ENCODE results near the gene EGF.
"Not testable (repeated sequence)": the region's sequence is repeated elsewhere in the genome, so short reads cannot be mapped to it uniquely, and the experiment has no call there.

EGF gene

DNA sequence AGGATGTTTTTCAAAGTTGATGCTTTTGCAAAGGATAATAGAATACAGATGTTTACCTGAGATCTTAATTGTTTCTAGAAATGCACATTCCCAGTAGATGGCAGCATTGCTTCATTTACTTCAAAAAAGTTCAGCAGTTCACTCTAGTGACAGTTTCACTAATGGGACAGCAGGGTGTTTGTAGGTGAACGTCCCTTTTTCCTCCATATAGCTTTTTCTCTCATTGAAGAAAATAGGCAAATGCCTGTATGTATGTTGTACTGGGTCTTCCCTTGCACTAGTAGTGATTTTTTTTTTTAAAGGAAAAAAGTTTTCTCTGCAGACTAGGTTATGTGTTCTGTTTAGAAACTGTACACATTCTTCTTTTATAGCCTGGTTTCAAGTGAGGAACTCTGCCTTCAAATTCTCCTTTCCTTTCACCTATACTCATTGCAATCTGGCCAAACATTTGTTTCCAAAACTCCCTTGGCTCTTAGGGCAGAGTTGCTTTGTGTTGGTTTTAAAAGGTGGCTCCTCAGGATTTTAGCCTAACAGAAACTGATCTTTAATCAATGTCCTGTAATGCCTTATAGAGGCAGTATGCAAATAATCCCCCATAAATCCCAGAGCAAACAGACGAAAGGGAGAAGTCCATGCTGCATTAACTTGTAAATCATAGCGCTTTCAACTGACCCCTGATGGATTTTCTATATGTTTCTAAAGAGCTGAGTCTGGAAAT lies 86.3 kb downstream of the EGF start:
- DNase-seq = peak; percentile 40

DNA sequence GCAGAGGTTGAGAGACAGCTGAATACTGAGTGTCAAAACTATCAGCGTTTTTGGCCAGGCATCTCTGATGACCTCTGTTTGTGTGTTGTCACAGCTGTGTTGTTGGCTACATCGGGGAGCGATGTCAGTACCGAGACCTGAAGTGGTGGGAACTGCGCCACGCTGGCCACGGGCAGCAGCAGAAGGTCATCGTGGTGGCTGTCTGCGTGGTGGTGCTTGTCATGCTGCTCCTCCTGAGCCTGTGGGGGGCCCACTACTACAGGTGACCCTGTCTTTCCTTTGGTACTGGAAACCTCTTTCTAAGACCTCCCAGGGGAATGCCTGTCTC lies 86.9 kb downstream of the EGF start:
- DNase-seq = no peak

DNA sequence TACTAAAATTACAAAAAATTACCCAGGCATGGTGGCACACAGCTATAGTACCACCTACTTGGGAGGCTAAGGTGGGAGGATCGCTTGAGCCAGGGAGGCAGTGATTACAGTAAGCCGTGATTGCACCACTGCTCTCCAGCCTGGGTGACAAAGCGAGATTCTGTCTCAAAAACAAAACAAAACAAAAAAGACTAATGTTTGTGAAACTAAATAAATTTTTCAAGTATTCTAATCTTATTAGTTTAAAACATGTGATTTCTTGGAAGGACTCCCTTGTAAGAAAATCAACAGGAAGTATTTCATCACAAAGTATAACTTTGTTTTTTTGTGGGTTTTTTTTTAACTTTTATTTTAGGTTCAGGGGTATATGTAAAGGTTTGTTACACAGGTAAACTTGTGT lies 89.6 kb downstream of the EGF start:
- no peak for DNase-seq

DNA sequence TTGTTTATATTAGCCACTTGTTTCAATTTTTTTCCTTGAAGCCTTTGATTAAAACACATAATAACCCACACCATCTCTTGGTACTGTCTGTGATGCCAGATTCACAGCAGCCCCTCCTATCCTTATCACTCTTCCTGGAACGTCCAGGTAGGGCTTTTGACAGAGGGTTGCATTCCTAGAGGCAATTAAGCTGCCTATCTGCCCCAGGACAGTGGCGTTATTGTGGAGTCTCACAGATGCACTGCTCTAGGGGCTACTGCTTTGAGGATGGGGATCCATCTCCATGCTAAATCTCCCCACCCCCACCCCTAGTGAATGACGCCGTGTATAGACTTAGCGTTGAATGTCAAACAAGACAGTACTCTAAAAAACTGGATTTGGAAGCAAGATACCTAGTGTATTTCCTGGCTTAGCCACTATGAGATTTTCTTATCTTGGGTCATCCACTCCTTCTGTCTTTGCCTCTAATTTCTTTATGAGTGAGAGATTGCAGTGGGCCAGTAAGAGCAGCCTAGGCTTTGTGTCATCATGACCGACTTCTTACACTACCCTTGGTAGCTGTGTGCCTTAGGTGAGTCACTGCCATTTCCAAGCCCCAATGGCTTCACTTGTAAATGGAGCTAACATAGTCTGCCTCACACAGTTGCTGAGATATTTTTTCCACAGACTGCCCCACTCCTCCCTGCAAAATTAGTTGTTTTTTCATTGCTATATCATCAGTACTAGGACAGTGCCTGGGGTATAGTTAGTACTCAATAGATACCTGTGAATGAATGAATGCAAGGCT lies 90.9 kb downstream of the EGF start:
- DNase-seq = no peak

DNA sequence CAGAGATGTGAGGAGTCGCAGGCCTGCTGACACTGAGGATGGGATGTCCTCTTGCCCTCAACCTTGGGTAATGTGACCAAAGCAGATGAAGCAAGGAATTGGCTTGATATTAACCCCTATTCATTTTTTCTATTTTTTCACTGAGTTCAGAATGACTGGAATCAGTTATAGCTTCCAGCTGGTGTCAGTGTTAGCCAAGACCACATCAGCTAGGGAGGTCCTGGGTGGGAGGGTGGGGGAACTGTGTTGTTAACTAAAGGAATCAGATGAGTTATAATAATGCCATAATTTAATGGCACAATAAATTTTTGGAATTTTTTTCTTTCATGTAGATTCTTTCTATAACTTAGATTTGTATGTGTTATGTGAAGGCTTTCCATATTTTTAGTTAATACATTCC lies 91.9 kb downstream of the EGF start:
- no peak for DNase-seq

DNA sequence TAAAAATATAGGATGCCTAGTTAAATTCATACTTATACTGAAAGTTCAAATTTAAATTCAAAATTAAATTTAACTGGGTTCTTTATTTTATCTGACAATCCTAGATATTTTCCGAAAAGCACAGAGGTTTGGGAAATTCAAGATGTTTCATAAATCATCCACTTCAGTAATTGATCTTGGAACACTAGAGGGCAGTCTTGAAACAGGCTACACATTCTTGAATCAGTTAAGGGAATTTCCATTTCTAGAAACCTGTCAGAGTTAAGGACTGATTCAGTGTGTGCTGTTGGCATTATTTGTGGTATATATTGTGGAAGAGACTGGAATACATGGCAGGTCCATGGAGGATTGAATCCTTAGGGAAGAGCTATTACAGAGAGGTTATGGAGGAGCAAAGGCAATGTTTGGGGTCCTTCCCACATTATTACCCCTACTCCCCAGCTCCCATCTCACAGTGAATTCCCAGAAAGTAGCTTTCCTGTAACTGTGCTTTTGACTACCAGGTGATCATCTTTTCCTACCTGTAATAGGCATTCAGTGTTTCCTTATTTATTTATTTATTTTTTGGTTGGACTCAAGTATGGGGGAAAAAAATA lies 92.9 kb downstream of the EGF start:
- peak; percentile 39 for DNase-seq

DNA sequence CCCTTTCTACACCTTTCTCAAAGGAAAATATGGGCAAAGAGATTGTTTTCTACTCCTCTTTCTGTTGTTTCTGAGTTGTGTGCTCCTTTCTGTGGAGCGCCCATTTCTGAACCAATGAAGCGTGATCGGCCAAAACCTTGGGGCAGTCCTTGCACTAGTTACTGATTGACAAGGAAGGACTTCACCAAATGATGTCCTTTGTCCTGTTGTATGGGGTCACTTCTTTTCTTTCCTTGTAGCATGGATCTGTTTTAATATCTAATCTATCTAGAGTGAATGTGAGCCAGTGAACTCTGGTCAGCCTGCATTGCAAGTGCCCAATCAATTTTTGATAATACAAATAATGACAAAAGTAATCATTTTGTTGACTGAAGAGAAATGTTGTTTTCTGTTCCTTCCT lies 94.5 kb downstream of the EGF start:
- no peak for DNase-seq

DNA sequence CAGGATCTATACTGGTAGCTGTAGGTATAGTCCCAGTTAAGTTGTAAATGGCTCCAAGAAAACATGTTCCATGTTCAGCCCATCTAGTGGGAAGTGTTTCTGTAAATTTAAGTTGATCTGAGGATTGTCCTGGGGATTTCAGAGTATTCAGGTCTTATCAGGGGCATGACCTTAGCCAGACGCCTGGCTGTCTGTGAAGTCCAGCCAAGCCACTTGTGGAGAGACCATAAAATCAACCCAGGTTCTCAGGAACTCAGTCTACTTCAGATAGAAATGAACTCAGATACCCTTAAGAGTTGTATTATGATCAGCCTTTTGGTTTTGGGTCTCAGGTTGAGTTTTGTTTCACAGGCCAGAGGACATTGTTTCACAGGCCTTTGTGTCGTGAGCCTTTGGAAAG lies 95.9 kb downstream of the EGF start:
- no peak for DNase-seq

DNA sequence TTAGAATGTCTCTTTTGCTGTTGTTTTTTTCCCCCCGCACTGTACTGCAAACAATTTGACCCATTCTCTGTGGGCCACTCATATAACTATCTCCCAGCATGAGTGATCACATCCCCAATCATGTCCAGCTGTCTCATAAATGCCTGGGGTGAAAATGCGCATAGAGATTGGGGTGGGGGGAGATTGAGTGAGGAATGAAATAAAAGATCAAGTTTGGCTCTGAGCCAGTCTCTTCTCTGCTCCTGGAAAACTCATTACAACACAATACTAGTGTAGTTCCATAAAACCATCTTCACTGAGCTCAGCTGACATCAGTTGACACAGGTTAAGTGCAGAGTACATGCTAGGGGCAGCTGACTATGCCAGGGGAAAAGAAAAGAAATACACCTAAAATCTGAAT lies 96.9 kb downstream of the EGF start:
- DNase-seq = peak; percentile 67

DNA sequence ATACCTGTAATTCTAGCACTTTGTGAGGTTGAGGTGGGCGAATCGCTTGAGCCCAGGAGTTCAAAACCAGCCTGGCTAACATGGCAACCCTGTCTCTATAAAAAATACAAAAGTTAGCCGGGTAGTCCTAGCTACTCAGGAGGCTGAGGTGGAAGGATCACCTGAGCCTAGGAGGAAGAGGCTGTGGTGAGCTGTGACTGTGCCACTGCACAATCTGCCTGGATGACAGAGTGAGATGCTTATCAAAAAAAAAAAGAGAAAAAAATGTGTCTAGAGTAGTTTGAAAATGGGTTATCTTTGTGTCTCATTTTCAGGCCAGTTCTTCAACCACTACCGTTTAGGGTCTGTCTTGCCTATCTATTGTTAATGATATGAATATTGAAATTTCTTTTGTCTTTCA lies 98.1 kb downstream of the EGF start:
- no peak for DNase-seq

DNA sequence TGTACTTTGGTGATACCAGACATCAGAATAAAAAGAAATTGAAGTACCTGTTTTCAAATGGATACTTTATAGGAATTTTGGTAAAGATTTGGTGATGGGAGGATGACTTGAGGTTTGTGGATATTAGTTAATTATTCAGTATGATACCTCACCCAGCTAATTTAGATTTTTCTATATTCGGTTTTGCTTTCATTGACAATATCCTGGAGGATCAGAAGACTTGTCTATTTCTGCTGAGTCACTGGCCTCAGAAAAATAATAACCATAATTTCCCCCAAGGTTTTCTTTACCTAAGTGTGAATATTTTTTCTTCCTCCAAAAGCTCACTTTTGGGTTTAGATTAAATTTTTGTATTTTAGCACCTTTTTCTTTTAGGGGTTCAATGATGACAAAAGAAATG lies 100.2 kb downstream of the EGF start:
- DNase-seq = no peak

DNA sequence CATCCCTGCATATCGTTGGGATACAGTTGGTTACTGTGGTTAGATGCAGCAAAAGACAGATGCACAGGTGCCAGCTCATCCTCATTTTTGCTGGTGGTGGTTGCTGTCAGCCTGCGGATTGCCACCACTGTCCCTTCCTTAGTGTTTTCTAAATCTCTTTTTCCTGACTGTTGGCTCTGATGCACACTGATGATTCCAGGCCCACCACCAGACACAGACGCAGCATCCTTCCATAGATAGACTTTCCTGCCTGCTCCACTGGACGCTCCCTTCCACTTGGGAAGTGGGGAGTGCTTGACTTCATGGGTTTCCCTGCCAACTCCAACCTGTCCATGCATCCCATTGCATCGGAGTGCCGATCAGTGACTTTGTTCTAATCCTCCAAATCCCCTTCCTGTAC lies 101.5 kb downstream of the EGF start:
- DNase-seq = no peak

DNA sequence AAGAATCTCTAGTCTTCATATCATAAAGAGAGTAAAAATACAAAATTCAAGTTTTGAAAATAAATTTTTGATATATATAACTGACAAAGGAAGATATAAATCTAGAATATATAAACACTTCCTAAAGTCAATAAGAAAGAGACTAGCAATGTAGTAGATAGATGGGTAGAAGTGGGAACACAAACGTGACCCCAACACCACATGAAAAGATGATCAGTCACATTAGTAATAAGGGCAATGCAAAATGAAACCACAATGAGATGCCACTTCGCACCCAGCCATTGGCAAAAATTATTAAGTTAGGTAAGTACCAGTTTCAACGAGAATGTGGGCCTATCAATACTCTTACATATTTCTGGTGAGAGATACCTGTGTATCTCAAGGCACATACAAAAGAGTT lies 106.5 kb downstream of the EGF start:
- DNase-seq = no peak

DNA sequence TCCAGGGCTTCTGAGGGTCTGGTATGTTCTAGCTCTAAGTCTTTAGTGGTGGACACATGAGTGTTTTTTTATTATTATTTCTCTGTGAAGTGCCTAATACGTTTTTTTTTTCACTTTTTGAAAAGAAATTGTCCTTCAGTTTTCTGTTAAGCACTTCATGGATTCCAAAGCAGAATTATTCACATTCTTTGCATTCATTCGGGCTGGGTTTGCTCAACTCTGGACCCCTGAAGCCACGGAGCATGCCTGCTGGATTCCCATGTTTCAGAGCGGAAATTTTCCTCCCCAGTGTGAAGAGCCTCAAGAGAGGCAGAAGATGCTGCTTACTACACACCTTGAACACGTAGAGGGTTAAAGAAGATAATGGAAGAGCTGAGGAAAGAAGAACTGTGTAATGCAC lies 107.5 kb downstream of the EGF start:
- no peak for DNase-seq

DNA sequence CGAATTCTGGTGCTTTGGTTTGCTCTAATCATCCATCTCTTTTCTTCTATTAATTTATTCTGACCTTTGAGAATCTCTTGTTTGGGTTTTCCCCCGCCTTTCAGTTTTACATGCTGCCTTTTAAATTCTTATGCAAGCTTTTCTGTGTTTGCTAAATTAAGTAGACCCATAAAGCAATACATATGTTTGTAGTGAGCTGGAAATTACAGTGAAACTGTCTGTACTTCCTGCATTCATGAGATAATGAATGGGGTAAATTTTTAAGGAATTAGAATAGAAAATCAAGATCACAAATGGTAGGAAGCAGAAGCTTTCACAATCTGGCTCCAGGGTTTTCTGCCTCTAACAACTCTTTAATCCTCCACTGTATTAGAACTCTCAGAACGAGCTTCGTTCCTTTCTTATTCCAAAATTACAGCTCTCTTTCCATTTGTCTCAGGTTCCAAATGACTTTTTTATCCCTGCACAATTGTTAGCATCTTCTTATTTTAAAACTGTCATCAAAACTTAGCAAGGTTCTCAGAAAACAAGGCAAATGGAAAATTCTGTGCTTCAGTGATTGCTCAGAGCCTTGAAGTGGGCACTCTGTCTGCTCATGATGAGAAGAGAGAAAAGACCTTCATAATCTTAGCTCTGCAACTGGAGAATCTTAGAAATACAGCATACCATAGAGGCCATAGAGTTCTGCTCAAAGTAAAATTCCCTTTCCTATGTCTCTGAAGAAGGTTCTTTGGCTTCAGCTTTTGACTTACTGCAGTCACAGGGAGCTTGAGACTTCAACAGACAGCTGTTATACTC lies 108.2 kb downstream of the EGF start:
- no peak for DNase-seq

DNA sequence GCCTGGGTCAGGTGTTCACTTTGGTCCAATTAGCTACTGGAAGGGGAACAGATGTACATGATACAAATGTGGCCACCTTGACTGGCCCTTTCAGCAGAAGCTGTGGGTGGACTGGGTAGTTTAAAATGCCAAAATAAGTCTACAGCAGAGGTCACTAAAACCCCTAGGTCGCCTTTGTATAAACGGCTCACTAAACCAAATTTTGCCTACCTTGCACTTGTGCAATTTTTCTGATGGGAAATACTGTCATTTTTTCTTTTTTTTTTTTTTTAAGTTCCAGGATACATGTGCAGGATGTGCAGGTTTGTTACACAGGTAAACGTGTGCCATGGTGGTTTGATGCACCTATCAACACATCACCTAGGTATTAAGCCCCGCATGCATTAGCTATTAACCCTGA lies 109.8 kb downstream of the EGF start:
- no peak for DNase-seq

DNA sequence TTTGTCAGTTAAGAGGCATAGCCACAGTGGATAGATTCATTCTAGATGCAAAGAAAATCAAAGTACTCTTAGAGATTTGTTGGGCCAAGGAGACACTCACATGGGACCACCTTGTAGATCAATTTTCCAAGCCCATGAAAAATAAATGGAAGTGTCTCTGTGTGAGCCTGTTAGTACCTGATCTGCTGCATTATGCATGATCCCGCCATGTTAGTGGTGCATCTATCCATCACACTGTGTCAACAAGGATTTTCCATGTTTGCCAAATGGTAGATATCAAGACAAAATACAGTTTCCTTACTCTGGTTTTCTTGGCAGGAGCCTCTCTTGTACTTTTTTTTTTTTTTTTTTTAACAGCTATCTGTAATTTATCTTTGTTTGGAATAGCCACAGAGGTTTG lies 112.4 kb downstream of the EGF start:
- no peak for DNase-seq

DNA sequence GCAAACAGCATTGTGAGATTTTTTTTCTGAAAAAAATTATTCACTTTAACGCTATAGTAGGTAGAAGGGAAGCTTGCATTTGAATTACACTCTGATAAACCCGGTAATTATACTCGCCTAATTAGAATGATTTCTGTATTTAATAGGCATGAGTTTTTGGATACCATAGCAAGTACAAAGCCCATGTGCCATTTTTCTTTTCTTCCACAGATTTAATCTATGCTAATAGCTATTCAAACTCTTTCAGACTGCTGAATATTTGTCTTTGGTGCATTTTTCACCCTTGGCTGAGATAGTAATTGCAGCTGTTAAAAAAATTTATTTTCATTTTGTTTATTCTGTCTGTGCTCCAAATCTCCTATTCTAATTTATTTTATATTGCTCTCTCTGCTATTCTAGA lies 113.0 kb downstream of the EGF start:
- DNase-seq = no peak

DNA sequence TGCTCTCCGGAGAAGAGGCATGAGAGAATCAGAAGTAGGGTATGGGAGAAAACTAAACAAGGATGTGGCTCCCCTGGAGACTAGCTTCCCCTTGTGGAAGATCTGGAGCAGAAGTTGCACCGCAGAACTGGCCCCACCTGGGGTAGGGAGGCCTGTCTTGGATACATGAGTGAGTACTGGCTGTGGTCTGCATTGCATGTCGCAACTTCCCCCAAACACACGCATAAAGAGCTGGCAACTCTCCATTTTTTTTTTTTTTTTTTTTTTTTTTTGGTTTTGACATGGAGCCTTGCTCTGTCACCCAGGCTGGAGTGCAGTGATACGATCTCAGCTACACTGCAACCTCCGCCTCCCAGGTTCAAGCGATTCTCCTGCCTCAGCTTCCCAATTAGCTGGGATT lies 119.9 kb downstream of the EGF start:
- DNase-seq = no peak

DNA sequence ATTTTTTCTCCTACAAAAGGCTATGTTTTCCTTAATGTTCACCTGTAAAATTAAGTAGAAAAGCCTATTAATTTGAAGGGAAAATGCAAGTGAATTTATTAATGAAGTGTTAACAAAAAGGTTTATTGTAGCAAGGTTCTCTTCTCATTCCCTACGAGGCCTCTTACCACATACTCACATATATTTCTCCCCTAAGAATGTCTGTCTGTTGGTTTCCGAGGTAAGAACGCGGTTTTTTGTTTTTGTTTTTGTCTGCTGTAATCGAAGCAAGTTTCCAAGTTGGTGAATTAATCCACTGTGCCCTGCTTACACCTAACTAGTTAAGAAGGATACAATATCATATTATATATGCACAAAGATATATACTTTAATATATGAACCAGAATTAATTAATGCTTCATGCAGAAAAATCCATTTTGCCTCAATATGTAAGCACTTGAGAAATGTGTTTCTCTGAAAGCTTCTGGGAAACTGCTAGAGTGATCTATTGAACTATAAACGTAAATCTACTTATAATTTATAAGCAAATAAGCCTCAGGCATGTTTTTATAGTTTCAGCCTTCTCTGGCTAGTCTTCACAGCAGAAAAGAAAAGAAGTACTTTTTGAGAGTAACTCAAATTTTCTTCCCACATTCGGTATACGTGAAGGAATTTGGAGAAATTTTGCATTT lies 120.8 kb downstream of the EGF start:
- DNase-seq = no peak

DNA sequence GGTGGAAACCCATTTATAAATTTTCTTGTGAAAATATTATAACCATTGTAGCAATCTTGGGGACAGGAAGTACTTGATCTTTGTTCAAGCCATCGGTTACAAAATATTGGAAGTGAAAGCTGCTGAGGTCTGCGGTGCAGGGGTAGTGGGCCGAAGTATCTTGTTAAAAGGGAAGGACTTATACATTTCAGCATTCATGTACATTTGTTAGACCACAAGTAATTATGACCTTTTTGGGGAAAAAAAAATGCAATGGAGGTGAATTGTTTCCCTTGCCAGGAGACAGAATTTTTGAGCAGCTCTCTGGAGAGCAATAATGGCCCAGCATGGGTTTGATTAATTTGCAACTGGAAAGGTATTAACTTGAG lies 121.3 kb downstream of the EGF start:
- DNase-seq = no peak

DNA sequence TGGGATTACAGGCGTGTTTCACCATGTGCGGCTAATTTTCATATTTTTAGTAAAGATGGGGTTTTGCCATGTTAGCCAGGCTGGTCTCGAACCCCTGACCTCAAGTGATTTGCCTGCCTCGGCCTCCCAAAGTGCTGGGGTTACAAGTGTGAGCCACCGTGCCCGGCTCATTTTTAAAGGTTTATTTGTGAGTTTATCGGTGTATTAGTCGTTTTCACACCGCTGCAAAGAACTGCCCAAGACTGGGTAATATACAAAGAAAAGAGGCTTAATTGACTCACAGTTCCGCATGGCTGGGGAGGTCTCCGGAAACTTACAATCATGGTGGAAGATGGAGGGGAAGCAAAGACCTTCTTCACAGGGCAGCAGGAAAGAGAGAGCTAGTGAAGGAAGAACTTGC lies 126.5 kb downstream of the EGF start:
- DNase-seq = not testable (repeated sequence)

DNA sequence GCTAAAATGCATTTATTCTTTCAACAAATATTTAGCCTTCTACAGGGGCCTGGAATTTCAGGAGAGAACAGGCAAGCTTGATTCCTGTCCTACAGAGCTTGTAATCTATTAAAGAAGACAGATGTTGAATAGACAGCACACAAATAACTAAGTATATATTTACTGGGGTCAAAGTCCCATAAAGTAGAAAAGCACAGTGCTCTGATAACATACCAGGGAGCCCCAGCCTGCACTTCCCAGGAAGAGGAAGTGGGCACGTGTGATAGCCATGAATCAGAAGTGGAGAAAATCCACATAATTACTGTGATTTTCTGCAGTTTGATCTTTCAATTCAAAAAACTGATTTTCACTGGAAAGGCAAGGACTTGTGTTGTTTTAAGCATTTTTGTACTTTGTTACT lies 129.1 kb downstream of the EGF start:
- DNase-seq = no peak

Data from NCI-H748 treated with DMSO at 0.1 percent for 48 hours (cell line).